Adrenal gland (tissue), 12 donors: Measurements from ENCODE around the gene SLC35A5. TPM values are rescaled to one million over a fixed set of nuclear protein-coding genes. Genes with fewer than 3 reads are reported as not detected.

Experiments
- DNase-seq, 7 donors: peaks; one replicate each; pipeline ENCODE4 v3.0.0-alpha.2; 2019 to 2020
- H3K27ac ChIP-seq, 5 donors: fragments of 200-600 bp; sonication (generic) in 4 of 5; 1 replicate in 3 of 5; 2 replicates in 2 of 5; pipeline versions ENCODE4 v1.5.1 to v1.8.0; 2016 to 2020; ENCODE audit warnings: mild to moderate bottlenecking in 1 of 5
- H3K27me3 ChIP-seq: fragments of 200-600 bp; 2 replicates; pipeline ENCODE4 v1.8.0; 2021
- H3K36me3 ChIP-seq, 2 donors: fragments of 200-600 bp; replicated peaks in 1 of 2; 1 replicate in 1 of 2; 2 replicates in 1 of 2; pipeline versions ENCODE4 v1.5.1 to v1.8.0; 2018 to 2022
- H3K4me1 ChIP-seq, 2 donors: fragments of 200-600 bp; replicated peaks in 1 of 2; 1 replicate in 1 of 2; 2 replicates in 1 of 2; pipeline versions ENCODE4 v1.5.1 to v1.8.0; 2018 to 2021
- H3K4me3 ChIP-seq, 4 donors: fragments of 200-600 bp; sonication (generic) in 3 of 4; one replicate each; pipeline ENCODE4 v1.5.1; 2016 to 2018
- H3K9me3 ChIP-seq, 3 donors: fragments of 200-600 bp; sonication (generic) in 1 of 3; replicated peaks in 1 of 3; 1 replicate in 2 of 3; 2 replicates in 1 of 3; pipeline versions ENCODE4 v1.5.1 to v1.8.0; 2016 to 2021
- CTCF ChIP-seq, 6 experiments: fragments of 450-650 bp in 4 of 6; fragments of 200-600 bp in 2 of 6; sonication (generic) in 1 of 6; IDR thresholded peaks; 1 replicate in 5 of 6; 2 replicates in 1 of 6; pipeline versions ENCODE4 v1.5.1 to v1.8.0; 2016 to 2021; ENCODE audit warnings: antibody characterized with exemption in 6 of 6, mild to moderate bottlenecking in 2 of 6, moderate library complexity in 1 of 6
- POLR2A ChIP-seq, 2 donors: fragments of 450-650 bp; IDR thresholded peaks; one replicate each; pipeline ENCODE4 v1.6.1; 2017; ENCODE audit warnings: antibody characterized with exemption in 2 of 2, mild to moderate bottlenecking in 2 of 2, moderate library complexity in 1 of 2
- WGBS, 4 donors: extraction: QIAGEN DNeasy Blood & Tissue Kit in 2 of 4; methylation state at CpG; one replicate each; pipeline versions ENCODE4 v1.1.5 to v1.1.7; 2013 to 2017; 5-methylcytosine and 5-hydroxymethylcytosine counted together
- intact Hi-C, 2 donors: fragments of 100-400 bp; cut with DNase I; formaldehyde crosslinking; loops; one replicate each; pipeline versions ENCODE4 v1.14.1 to v1.15.0; 2022 to 2023
- polyA plus RNA-seq, 3 donors: library from polyadenylated mRNA; stranded (reverse); fragments of 200-250 nt in 2 of 3; fragments of 350-450 nt in 1 of 3; fragmentation: Illumina TruSeq in 1 of 3; extraction: RNeasy Lipid Tissue Mini Kit (QIAGEN cat#74804) in 1 of 3; gene quantifications; one replicate each; pipeline ENCODE4 v1.2.3, GENCODE V29; 2013 to 2014
- total RNA-seq, 9 donors: library from RNA; depleted of rRNA in 4 of 9; stranded (reverse); fragments of >200 nt in 4 of 9; fragments of 120-200 nt in 1 of 9; fragmentation: NEBNext Ultra II Directional in 1 of 9; extraction: Animal tissue kit (Norgen Biotek cat#: 25700) in 1 of 9; gene quantifications; one replicate each; pipeline versions ENCODE4 v1.1.0 to v1.2.4, GENCODE V29; 2013 to 2023
- donor health status: healthy with polysubstance abuse.
- donor health status: Bipolar disorder and iron deficiency.
- donor health status: DM: yes; HTN: yes; CAD: no.
- donor health status: DM: no; HTN: no; CAD: no.
- donor health status: DM: no; HTN: no; CAD: no.
- donor health status: DM: yes; HTN: yes; CAD: no.

The SLC35A5 gene
- total and polyA plus RNA-seq, 12 donors, result 6.1 to 51.6 (median 39.6) TPM

DNA sequence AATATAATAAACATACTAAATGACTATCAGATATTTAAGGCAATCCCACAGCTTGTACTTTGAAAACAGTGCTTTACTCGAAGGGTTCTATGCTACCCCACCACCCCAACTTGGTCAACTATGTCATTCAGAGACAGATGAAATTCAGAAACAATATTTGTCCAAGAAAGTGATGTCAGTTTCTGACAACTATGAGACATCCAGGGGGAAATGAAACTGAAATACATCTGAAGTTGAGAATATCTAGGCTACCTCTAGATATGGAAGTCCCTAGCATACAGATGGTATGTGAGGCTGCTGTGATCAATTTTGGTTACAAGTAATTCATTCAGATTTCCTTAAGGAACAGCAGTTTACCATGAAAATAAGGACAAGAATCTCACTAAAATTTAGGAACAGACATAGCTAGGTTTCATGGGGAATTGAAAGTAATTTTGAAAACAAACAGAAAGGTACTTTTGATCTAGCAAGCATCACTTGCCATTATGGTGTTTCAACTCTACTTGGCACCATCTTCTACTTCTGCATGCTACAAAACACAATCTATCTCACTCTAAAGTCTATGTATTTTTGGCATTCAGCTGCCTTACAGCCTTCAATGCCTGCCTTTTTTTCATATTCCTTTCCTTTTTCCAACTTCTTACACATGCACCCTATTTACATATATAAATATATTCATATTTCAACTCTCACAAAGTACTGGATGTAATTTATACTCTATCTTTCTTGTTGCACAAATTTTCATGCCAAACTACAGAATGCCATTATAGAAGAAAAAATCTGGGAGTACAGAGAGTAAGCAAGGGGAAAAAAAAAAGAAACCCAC is 21.8 kb upstream of the SLC35A5 start:
- 93 to 97% (median 97%) methylated on average over 1 of the region's 1 CpG for WGBS, 4 donors
- intact Hi-C loops, result no loop called here
- Histone ChIP-seq H3K36me3 (peaks cover 0 to 47% of the 10 kb centered on the region in 2 donors), H3K4me3 (no peak overlapping the region), H3K27me3 (no peaks in the 10 kb centered on the region), H3K9me3 (peaks cover 0 to 8% (median 0%) of the 10 kb centered on the region in 3 donors), H3K4me1 (no peaks in the 10 kb centered on the region), H3K27ac (no peak overlapping the region)
- no peak for DNase-seq
- TF ChIP-seq POLR2A (IDR thresholded peaks at IDR 0.05) (no peak), CTCF (IDR thresholded peaks at IDR 0.05) (no peak)

DNA sequence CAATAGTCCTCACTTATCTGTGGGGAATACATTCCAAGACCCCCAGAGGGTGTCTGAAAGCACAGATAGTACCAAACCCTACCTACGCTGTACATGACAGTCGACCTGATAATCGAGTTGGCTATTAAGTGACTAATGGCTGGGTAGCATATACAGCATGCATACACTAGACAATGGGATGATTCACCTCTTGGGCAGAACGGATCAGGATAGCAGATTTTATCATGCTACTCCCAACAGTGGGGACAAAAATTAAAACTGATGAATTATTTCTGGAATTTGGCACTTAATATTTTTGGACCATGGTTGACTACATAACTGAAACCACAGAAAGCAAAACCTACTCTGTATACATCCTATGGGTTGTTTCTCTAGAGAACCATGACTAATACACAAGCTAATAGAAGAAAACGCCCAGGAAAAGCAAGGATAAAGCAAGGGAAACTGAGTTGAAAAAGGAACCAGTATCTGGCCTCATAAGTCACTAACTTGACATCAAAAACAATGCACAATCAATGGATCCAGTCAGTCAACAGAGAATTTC is 15.6 kb upstream of the SLC35A5 start:
- H3K36me3 ChIP-seq, result peaks cover 0 to 46% of the 10 kb centered on the region in 2 donors
- no peaks in the 10 kb centered on the region for H3K27me3 ChIP-seq
- no peak overlapping the region for H3K27ac ChIP-seq
- H3K9me3 ChIP-seq, result no peaks in the 10 kb centered on the region
- TF ChIP-seq CTCF (IDR thresholded peaks at IDR 0.05) (no peak), POLR2A (IDR thresholded peaks at IDR 0.05) (no peak)
- 84 to 90% (median 89%) methylated on average over 5 of the region's 5 CpGs for WGBS, 4 donors
- no peak for DNase-seq
- peaks cover 0 to 11% of the 10 kb centered on the region in 2 donors for H3K4me1 ChIP-seq
- H3K4me3 ChIP-seq, result no peak overlapping the region
- intact Hi-C loops, result no loop called here

DNA sequence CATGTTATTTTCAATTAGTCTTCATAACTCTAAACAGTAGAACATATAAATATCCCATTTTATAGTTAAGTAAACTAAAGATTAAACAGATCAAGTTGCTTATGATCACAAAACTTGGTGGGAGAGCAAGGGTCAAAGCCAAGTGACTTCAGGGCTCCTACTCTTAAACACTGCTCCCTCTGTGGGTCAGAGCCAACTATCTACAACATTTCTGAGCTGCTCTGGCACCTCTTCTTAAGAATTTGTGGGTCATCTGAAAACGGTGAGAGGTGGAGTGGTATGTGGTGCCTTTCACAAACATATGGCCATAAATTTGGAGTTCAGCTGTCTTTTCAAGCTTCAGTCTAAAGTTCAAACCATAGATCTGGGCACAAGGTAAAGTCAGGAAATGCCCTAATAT is 11.0 kb upstream of the SLC35A5 start:
- H3K36me3 ChIP-seq, result peaks cover 0 to 25% of the 10 kb centered on the region in 2 donors
- no peaks in the 10 kb centered on the region for H3K27me3 ChIP-seq
- 17 to 33% (median 32%) methylated on average over 1 of the region's 1 CpG for WGBS, 4 donors
- no peaks in the 10 kb centered on the region for H3K9me3 ChIP-seq
- DNase-seq, result no peak
- intact Hi-C loops, result no loop called here
- no peak for TF ChIP-seq POLR2A (IDR thresholded peaks at IDR 0.05)
- no peak for TF ChIP-seq CTCF (IDR thresholded peaks at IDR 0.05)
- H3K4me1 ChIP-seq, result peaks cover 4 to 35% of the 10 kb centered on the region in 2 donors
- H3K4me3 ChIP-seq, result no peak overlapping the region
- no peak overlapping the region for H3K27ac ChIP-seq

- peak overlapping the region in 1 of 4 donors; percentile 13 for H3K4me3 ChIP-seq
- no peaks in the 10 kb centered on the region for H3K36me3 ChIP-seq
- WGBS, 4 donors, result 56 to 73% (median 71%) methylated on average over 1 of the region's 1 CpG
- H3K4me1 ChIP-seq, result peaks cover 18 to 57% of the 10 kb centered on the region in 2 donors
- DNase-seq, result no peak
- intact Hi-C loops, result no loop called here
- peak overlapping the region in 2 of 5 donors; percentile 27 to 42 for H3K27ac ChIP-seq
- no peaks in the 10 kb centered on the region for H3K27me3 ChIP-seq
- H3K9me3 ChIP-seq, result no peaks in the 10 kb centered on the region
- no peak for TF ChIP-seq CTCF (IDR thresholded peaks at IDR 0.05)
- peak in 1 of 2 donors; percentile 33 for TF ChIP-seq POLR2A (IDR thresholded peaks at IDR 0.05)
These were observed 6.2 kb upstream of the SLC35A5 start for GRCh38 chr3:112555535-112556170.
